Neural cell (in vitro differentiated cells): ENCODE results near the gene PIK3R3.

Experiments used
- CTCF ChIP-seq: fragments of 450-650 bp; IDR thresholded peaks from 2 replicates; pipeline ENCODE4 v1.5.1; 2014; ENCODE audit warnings: antibody characterized with exemption, mild to moderate bottlenecking, moderate library complexity; ENCODE audit not compliant: poor library complexity, severe bottlenecking
- MXI1 ChIP-seq: fragments of 450-650 bp; conservative IDR thresholded peaks from 2 replicates; pipeline ENCODE4 v1.6.1; 2014; ENCODE audit warnings: antibody characterized with exemption, mild to moderate bottlenecking; ENCODE audit not compliant: poor library complexity, severe bottlenecking
- SMC3 ChIP-seq: fragments of 450-650 bp; conservative IDR thresholded peaks from 2 replicates; pipeline ENCODE4 v1.6.1; 2014; ENCODE audit warnings: antibody characterized with exemption, mild to moderate bottlenecking, moderate library complexity; ENCODE audit not compliant: poor library complexity

- no peak for TF ChIP-seq SMC3
- TF ChIP-seq MXI1, result no peak
- no peak for TF ChIP-seq CTCF
Measured at GRCh38 chr1:46004492-46004891, 127.9 kb downstream of the PIK3R3 start.
